ENCODE measurements around the gene ADARB2. TPM values are rescaled to one million over a fixed set of nuclear protein-coding genes. Genes with fewer than 3 reads are reported as not detected.

The ADARB2 gene
- total RNA-seq, 3 donors from 2014 or later (not counting 1 experiment from before 2014, with no cell fraction given): 0.27 to 0.78 (median 0.40) TPM

GRCh38 chr10:1217237-1217587, 520.1 kb downstream of the ADARB2 start:
- Histone ChIP-seq H3K9me3 (ENCODE audit: control insufficient read depth, insufficient read depth, low read length) (no peaks in the 10 kb centered on the region), H3K4me3 (ENCODE audit: low read length) (no peak overlapping the region), H3K27me3 (ENCODE audit: control insufficient read depth, insufficient read depth, low read length) (no peaks in the 10 kb centered on the region), H3K36me3 (ENCODE audit: control insufficient read depth, insufficient read depth, low read length) (no peaks in the 10 kb centered on the region), H3K4me1 (ENCODE audit: control insufficient read depth, insufficient read depth, low read length) (no peaks in the 10 kb centered on the region), H3K27ac (ENCODE audit: low read length) (no peak overlapping the region)
- Mint-ChIP-seq H3K4me1 (no peaks in the 10 kb centered on the region), H3K27ac (no peak overlapping the region), H3K9me3 (no peaks in the 10 kb centered on the region), H3K4me3 (no peak overlapping the region), H3K27me3 (ENCODE audit: low read depth in 2 of 2) (no peaks in the 10 kb centered on the region), H3K36me3 (no peaks in the 10 kb centered on the region)
- intact Hi-C loops (cut with micrococcal nuclease): no loop called here
- ATAC-seq: no peak
- 95% methylated on average over 14 of the region's 14 CpGs for WGBS (ENCODE audit: insufficient coverage)
- no peak for DNase-seq
- no peak for TF ChIP-seq CTCF (IDR thresholded peaks at IDR 0.05)

- WGBS (ENCODE audit: insufficient coverage): 91% methylated on average over 31 of the region's 31 CpGs
- no peaks in the 10 kb centered on the region for H3K4me1 ChIP-seq (ENCODE audit: control insufficient read depth, insufficient read depth, low read length)
Observed at GRCh38 chr10:1216574-1217236, 520.6 kb downstream of the ADARB2 start.

GRCh38 chr10:1215862-1216573, 521.3 kb downstream of the ADARB2 start:
- H3K4me3 Mint-ChIP-seq: no peak overlapping the region
- no peak for TF ChIP-seq CTCF (IDR thresholded peaks at IDR 0.05)
- no peaks in the 10 kb centered on the region for H3K4me1 ChIP-seq (ENCODE audit: control insufficient read depth, insufficient read depth, low read length)

More at GRCh38 chr10:1216574-1217236, 520.6 kb downstream of the ADARB2 start:
- H3K27ac Mint-ChIP-seq: no peak overlapping the region
- no peaks in the 10 kb centered on the region for H3K9me3 Mint-ChIP-seq
- no peaks in the 10 kb centered on the region for H3K27me3 Mint-ChIP-seq (ENCODE audit: low read depth in 2 of 2)
- H3K4me1 Mint-ChIP-seq: no peaks in the 10 kb centered on the region
- Histone ChIP-seq H3K4me3 (ENCODE audit: low read length) (no peak overlapping the region), H3K9me3 (ENCODE audit: control insufficient read depth, insufficient read depth, low read length) (no peaks in the 10 kb centered on the region), H3K27ac (ENCODE audit: low read length) (no peak overlapping the region), H3K36me3 (ENCODE audit: control insufficient read depth, insufficient read depth, low read length) (no peaks in the 10 kb centered on the region), H3K27me3 (ENCODE audit: control insufficient read depth, insufficient read depth, low read length) (no peaks in the 10 kb centered on the region)
- TF ChIP-seq CTCF (IDR thresholded peaks at IDR 0.05): no peak
- DNase-seq (no peak), ATAC-seq (no peak)
- H3K36me3 Mint-ChIP-seq: no peaks in the 10 kb centered on the region
- no peak overlapping the region for H3K4me3 Mint-ChIP-seq
- intact Hi-C loops (cut with micrococcal nuclease): no loop called here

More at GRCh38 chr10:1215862-1216573, 521.3 kb downstream of the ADARB2 start:
- ATAC-seq (no peak), DNase-seq (no peak)
- H3K27me3 ChIP-seq (ENCODE audit: control insufficient read depth, insufficient read depth, low read length): no peaks in the 10 kb centered on the region
- H3K4me3 ChIP-seq (ENCODE audit: low read length): no peak overlapping the region
- no peaks in the 10 kb centered on the region for H3K9me3 Mint-ChIP-seq
- H3K36me3 ChIP-seq (ENCODE audit: control insufficient read depth, insufficient read depth, low read length): no peaks in the 10 kb centered on the region
- H3K9me3 ChIP-seq (ENCODE audit: control insufficient read depth, insufficient read depth, low read length): no peaks in the 10 kb centered on the region
- WGBS (ENCODE audit: insufficient coverage): 82% methylated on average over 22 of the region's 22 CpGs
- no peaks in the 10 kb centered on the region for H3K36me3 Mint-ChIP-seq
- intact Hi-C loops (cut with micrococcal nuclease): no loop called here
- H3K4me1 Mint-ChIP-seq: no peaks in the 10 kb centered on the region
- no peak overlapping the region for H3K27ac ChIP-seq (ENCODE audit: low read length)
- no peaks in the 10 kb centered on the region for H3K27me3 Mint-ChIP-seq (ENCODE audit: low read depth in 2 of 2)
- H3K27ac Mint-ChIP-seq: no peak overlapping the region
